ENCODE data around the gene FMO1.
"Not testable (repeated sequence)": the region's sequence is repeated elsewhere in the genome, so short reads cannot be mapped to it uniquely, and the experiment has no call there.

Gene FMO1

DNA sequence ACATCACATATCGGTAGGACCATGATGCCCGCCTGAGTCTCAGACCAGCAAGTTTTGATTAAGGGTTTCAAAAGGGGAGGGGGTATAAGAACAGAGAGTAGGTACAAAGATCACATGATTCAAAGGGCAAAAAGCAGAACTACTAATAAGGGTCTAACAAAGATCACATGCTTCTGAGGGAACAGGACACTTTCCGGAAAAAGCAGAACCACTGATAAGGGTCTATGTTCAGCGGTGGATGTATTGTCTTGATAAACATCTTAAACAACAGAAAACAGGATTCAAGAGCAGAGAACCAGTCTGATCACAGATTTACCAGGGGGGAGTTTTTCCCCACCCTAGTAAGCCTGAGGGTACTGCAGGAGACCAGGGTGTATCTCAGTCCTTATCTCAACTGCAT is 12.1 kb upstream of the FMO1 start:
- not testable (repeated sequence) for DNase-seq (ENCODE audit: low read depth in 2 of 2)

DNA sequence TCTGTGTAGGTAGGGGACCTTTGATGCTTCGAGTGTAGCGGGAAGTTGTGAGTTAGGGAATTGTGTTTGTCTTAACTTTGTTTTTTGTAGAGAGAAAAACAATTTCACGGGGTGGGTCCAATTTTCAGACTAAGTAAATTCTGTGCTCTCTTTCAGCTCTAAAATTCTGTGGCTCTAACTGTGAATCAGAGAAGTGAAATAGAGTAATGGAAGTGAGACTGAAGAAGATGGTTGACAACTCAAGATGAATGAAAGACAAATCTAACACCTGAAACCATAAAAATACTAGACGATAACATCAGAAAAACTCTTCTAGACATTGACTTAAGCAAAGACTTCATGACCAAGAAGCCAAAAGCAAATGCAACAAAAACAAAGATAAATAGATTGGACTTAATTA is 4.4 kb upstream of the FMO1 start:
- no peak for DNase-seq (ENCODE audit: low read depth in 2 of 2)

DNA sequence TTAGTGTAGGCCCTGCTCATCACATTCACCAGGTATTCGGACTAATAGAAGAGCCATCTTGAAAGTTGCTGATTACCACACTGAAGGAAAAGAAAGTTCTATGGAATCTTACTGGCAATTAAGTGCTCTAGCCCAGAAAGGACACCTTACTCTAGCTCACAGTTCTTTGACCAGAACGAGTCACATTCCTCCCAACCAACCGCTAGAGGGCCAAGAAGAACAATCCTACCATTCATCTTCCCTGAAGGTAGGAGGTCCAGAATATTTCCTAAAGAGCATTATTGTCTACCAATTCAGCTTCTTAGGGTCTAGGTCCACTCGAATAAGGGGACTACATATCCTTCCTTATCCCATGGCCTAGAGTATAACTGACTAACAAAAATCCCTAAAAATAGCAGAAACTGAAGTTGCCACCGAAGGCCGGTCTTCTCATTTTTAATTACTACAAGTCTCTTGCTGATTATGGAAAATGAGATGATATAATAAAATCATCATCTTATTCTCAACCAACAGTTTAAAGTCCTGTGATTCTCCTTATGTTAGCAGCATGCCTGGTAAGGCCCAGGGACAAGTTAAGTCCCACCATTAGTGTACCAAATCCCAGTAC is 2.7 kb upstream of the FMO1 start:
- DNase-seq (ENCODE audit: low read depth in 2 of 2) = no peak

DNA sequence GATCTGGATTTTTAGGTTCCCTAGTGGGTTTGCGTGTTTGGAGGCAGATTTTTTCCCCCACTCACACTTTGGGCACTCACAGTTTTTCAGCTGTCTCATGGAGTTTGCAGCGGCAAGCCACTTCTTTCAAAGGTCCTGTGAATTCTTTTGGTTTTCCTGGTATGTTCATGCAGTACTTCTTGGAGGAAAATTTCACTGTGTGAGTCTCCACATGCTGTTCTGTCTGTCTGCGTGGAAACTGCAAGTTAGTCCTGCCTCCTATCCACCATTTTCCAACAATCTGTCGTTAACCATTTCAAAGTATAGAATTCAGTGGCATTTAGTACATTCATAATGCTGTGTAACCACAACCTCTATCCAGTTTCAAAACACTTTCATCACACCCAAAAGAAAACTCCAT is 793 bp upstream of the FMO1 start:
- no peak for DNase-seq (ENCODE audit: low read depth in 2 of 2)

DNA sequence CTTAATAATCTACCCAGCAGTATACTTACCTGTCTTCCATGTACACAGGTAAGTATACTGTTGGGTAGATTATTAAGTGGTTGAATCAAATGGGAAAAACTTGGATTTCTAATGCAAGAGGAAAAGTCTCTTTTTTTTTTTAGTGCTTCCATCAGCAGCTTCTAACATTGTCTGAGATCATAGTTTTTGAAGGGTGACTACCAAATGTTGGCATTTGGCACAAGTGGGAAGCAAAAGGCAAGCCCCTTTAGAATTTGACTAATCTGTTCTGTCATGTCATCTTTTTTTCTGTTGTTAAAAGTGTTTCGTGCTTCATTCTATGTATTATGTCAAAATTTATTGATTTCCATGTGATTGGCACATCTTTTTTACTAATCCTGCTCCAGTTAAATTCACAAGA is 547 bp downstream of the FMO1 start:
- DNase-seq (ENCODE audit: low read depth in 2 of 2) = no peak

DNA sequence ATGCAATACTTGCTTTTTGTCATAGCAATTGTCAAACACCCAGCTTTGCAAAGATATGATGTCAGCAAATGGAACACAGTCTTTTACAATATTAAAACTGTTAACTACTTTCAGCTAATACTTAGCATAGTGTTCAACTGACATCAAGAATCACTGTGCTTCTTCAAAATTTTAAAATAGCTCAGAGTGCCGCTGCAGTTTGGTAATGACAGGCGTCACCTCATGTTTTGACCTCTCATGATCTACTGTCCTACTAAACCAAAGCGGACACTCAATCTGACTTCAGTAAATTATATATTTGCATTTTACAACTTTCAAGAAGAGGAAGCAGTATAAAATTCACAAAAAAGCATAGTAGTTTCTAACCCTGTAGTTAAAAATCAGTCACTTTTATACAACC is 2.0 kb downstream of the FMO1 start:
- no peak for DNase-seq (ENCODE audit: low read depth in 2 of 2)

DNA sequence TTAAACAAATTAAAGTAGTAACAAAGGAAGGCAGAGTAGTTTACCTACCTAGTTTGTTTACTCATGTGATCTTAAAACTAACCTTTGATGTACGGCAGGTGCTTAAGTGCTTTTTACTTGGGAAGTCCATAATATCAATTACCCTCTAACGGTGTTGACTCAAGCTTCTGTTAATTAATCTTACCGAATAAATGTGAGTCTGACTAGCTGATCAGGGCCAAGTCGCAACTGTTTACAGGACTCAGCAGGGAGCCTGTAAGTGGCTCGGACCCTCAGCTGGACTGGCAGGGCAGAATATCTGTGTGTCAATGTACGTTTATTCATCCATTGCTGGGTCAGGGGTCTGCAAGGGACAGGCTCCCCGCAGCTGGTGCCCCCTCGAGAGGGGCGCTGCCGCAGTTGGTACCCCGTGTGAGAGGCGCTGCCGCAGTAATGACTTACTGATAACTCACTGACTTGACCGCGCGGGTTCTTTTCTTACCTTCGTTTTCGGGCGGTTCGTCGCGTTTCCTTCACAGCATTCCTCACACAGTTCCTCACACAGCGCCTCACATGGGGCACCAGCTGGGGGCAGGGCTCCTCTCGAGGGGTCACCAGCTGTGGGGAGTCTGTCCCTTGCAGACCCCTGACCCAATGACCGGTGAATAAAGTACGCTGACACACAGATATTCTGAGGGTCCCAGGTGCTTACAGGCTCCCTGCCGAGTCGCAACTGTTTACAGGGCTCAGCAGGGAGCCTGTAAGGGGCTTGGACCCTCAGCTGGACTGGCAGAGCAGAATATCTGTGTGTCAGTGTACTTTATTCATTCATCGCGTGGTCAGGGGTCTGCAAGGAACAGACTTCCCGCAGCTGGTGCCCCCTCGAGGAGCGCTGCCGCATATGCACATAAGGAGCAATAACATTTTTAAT is 3.0 kb downstream of the FMO1 start:
- peak in 1 of 2 experiments; percentile 24 for DNase-seq (ENCODE audit: low read depth in 2 of 2)

DNA sequence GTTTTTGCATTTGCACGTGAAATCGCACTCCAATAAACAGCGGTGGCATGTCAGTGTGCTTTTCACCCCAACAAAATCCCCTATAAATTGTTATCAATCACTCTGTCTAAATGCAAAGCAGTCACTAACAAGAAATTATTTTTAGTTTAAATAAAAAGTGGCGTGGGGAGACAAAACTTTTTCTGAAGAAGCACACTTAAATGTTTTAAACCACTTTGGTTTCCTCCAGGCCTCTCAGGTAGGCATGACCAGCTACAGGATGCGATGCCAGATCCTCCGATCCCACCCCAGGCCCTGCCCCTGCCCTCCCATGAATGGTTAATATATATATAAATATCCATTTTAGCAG is 3.6 kb downstream of the FMO1 start:
- DNase-seq (ENCODE audit: low read depth in 2 of 2) = no peak

DNA sequence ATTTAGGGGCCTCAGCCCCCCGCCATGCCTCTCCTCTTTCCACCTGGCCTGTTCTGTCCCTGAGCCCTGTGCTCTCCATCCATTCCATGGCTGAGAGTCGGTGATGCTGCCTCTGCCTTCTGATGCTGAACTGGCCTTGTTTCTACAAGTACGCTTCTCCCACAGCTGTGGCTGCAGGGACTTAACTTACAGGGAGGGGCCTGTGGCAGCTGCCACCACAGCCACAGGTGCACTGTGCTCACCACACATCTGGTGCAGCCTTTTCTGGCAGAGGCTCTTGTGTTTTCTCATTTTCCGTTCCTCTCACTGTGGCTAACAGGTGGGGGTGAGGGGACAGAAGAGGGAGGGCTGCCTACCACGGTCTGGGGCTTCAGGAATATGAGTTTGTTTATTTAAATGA is 4.2 kb downstream of the FMO1 start:
- DNase-seq (ENCODE audit: low read depth in 2 of 2) = no peak

DNA sequence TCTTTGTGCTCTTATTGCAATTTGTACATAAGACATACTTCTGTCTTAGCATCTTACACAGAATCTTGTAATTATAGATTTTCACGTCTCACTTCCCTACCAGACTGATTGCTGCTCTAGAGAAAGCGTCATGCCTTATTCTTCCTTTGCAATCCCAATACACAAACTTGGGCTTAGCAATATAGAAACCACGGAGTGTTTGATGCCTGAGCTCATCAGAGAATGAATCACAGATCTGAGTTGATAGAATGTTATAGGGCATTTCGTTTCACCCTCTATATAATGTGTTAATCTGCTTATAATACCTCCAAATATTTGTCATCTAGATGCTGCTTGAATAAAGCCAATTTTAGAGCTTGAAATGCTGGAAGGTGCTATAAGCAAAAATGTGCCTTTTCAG is 6.6 kb downstream of the FMO1 start:
- DNase-seq (ENCODE audit: low read depth in 2 of 2) = no peak

DNA sequence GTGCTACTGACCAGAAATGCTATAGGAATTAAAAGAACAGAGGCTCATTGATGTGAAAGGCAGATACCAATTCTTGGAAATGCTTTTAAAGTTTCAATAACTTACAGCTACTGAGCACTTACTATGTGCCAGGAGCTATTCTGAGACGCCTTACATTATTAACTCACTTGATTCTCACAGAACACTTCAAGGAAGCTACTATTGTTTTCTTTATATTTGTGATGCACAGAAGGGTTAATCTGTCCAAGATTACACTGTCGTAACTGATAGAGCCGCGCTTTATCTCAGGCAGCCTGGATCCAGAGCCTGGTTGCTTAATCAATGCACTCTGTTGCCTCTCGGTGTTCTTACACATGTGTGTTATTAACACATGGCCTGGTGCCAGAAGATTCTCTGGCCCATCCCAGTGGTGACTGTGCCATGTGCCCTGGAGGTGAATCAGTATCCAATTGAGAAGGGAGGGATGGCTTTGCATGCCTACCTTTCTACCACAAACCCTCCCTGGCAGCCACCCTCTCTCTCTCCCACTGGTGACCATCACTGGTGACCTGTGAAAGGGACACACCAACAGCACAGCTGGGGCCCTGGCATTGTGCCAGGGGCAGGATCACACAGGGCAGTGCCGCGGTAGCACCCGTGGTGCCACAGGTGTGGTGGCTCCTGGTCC is 8.8 kb downstream of the FMO1 start:
- no peak for DNase-seq (ENCODE audit: low read depth in 2 of 2)

DNA sequence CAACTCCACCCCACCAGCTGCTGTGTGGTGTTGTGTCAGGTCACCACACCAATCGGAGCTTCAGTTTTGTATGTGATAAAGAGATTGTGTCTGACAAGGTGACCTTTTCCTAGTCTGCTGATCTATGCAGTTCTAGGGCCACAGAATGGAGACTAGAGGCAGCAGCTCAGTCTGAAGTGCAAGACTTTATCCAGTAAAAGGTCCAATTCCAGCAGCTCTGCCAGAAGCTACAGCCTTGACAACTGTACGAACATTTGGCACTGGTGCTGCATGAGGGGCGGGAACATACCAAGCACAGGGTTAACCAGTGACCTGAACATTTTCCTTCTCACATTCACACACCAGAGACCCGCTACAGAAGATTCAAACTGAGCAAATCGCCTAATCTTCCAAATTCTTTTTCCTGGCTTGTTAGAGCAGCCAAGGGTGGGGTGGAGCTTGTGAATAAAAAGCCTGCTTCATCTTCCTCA is 9.3 kb downstream of the FMO1 start:
- no peak for DNase-seq (ENCODE audit: low read depth in 2 of 2)

DNA sequence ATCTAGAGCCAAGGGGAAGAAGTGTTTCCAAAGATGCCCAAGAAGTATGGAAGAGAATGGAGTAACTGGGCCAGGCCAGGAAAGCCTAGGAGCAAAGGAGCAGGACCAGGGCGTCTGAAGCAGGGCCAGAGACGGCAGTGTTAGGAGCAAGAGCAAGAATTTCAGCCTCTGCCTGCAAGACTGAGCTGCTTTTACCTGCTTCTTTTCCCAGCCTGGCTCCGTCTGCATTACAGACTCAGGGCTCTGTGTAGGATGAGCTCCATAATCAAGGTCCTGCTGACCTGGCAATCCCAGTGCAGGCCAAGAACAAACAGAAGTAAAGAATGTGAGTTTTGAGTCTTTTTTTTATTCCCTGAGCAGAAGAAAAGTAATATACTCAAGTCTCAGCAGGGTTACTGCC is 10.1 kb downstream of the FMO1 start:
- no peak for DNase-seq (ENCODE audit: low read depth in 2 of 2)

DNA sequence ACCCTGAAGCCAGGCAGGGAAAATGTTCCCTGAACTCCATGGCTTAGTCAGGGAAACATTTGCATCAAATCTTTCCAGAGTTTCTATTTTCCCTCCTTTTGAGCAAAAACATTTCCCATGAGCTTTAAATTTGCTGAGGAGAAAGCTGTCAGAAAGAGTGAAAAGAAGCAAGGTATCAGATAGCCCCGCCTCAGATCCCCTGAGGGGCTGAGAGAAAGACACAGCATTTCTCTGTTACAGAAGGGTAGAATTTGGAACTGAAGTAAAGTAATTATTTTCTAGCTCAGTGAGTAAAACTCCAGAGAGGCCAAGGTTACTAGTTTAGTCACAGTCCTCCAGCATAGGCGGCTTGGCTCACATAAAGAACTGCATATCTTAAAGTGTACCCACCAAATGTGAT is 10.6 kb downstream of the FMO1 start:
- DNase-seq (ENCODE audit: low read depth in 2 of 2) = no peak

DNA sequence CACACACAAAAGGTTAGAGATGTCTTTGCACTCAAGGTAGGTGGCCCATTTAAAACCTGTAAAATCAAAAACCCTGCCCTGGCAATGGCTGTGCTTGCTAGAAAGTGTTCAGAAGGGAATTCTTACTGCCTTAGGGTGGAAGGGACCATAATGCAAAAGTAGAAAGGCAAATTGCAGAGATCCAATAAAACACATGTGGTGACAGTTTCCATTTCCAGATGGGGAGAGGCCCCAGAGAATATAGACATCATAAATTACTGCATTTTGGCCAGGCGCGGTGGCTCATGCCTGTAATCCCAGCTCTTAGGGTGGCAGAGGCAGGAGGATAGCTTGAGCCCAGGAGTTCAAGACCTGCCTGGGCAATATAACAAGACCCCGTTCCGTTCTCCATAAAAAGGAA is 13.0 kb downstream of the FMO1 start:
- DNase-seq (ENCODE audit: low read depth in 2 of 2) = no peak

DNA sequence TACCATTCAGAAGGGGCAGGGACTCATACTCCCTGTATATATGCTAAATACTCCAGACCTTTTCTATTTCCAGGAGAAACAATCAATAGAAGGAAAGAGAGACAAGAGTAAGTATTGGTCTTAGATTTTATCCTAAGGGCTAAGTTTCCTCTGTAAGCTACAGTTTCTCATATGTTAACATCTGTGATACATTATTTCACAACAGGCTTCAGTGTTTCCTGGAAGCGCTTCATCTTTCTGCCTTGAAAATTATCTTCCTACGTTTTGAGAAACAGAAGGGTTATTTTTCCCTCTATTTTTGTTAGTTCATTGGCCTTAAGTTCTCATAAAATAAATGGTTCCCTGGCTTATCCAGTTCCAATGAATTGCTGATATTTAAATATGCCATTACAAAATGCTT is 15.6 kb downstream of the FMO1 start:
- DNase-seq (ENCODE audit: low read depth in 2 of 2) = no peak

DNA sequence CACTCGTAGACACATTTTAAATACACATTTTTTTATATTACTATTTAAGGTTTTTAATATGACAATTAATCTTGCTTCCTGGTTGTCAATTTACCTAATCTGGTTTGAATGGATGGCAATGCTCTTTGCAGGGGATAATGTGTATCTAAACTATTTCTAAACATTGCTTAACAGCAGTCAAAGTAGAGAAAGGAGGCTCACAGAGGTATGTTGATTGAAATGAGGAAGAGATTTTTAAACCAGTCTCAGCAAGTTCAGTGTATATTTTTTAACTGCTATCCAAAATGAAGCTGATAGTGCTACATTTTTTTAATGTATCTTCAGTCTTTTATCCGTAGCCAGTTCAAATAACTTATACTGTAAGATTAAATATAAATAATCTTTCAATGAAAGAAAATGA is 17.4 kb downstream of the FMO1 start:
- no peak for DNase-seq (ENCODE audit: low read depth in 2 of 2)

DNA sequence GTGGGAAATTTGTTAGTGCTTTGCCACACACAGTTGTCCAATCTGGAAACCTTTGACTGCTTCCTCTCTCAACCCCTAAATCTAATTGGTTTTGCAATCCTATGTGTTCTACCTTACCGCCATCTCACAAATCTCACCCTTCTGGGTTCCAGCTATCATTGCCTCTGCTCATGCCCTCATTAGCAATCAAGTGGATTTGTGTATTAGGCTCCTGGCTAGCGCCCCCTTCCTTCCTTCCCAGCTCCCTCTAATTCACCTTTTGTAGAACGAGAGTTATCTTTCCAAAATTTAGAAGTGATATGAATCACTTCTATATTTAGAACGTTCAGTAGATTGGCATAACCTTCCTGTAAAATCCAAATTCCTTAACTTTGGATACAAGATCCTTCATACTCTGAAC is 18.6 kb downstream of the FMO1 start:
- DNase-seq (ENCODE audit: low read depth in 2 of 2) = no peak

DNA sequence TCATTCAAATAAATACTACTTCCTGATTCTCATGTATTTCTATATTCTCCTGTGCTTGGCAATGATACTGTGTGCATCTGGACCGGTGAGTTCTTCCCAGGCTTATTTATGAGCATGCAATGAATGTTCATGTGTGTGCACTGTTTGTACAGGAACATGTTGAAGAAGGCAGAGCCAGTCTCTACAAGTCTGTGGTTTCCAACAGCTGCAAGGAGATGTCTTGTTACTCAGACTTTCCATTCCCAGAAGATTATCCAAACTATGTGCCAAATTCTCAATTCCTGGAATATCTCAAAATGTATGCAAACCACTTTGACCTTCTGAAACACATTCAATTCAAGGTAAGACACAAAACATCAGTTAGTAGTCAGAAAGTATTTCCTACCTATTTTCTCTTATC is 19.1 kb downstream of the FMO1 start:
- DNase-seq (ENCODE audit: low read depth in 2 of 2) = no peak

DNA sequence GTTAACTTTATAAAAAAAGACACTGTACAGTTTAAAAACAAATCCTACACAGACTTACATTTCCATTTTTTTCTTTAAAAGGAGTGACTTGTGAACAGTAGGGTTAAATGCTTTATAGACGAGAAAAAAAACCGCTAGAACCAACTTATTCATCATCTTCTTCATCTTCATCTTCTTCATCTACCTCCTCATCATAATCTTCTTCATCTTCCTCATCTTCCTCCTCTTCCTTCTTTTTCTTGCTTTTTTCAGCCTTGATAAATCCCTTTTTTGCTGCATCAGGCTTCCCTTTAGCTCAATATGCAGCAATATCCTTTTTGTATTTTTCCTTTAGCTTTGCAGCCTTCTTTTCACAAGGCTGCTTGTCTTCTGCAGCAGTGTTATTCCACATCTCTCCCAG is 22.5 kb downstream of the FMO1 start:
- no peak for DNase-seq (ENCODE audit: low read depth in 2 of 2)

DNA sequence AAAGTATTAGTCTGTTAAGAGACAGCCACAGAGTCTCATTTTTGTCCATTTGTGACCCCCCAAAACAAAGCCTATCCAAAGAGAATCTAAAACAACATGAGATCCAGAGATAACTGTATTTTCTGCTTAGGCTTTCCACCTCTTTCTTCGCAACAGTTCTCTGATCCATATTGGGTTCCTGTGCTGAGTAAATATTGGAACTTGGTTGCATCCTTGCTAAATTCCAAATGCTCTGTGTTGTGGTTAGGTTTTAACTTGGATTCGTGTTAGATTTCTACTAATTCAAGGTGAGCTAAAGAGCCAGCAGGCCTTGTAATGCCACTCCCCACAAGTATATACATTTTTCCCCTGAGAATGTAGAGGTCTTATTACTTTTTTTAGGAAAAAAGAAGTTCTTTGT is 29.2 kb downstream of the FMO1 start:
- DNase-seq (ENCODE audit: low read depth in 2 of 2) = no peak

DNA sequence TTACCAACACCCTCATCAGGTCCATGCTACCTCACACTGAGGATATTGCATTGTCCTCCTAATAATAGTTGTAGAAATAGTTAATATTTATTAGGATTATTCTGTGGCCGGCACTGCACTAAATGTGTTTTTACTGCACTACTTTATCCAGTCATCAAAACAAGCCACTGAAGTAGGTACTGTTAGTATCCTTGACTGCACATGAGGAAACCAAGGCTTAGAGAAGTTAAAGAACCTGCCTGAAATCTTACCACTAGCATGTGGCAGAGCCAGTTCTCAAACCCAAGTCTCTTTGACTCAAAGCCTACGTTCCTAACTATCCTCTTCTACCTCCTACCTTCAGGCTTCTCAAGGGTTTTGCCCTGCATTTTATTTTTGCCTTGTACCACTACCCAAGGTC is 30.9 kb downstream of the FMO1 start:
- DNase-seq (ENCODE audit: low read depth in 2 of 2) = no peak

DNA sequence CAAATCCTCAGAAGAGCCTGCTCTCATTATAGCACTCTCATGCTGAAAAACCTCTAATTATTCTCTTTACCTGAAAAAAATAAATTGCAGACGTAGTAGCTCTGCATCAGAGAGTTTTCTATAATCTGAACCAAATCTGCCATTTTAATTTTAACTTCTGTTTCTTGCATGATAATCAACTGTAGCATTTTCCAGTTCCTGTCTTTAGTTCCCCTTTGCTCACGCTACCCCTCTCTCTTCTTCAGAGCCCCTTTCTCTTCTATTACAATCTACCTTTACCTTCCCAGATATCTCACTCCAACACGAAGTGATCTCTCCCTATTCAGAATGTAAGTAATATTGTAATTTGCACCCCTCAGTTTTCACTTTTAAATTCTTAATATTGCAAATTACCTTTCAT is 31.4 kb downstream of the FMO1 start:
- DNase-seq (ENCODE audit: low read depth in 2 of 2) = no peak
